OCI-LY3 (cell line): ENCODE measurements around the gene LSM7.

ENCODE experiments used
- CTCF ChIP-seq: fragments of 200-600, 300-600 bp; sonication (generic); IDR thresholded peaks from 2 replicates; pipeline ENCODE4 v1.5.1; 2014; ENCODE audit warnings: antibody characterized with exemption, low read length, low read depth
- EZH2phosphoT487 ChIP-seq: fragments of 200-600 bp; shearing (Covaris generic); IDR thresholded peaks from 2 replicates; pipeline ENCODE4 v1.6.1; 2018; ENCODE audit warnings: antibody characterized with exemption, mixed run types, low read depth

GRCh38 chr19:2337329-2337707 lies 8.9 kb upstream of the LSM7 start:
- TF ChIP-seq CTCF (no peak), EZH2phosphoT487 (no peak)
